Ishikawa (cell line): ENCODE data around the gene THSD7A.

ENCODE experiments used
- CREB1 ChIP-seq: IDR thresholded peaks from 2 replicates; pipeline ENCODE4 v1.6.1; 2012; ENCODE audit warnings: low read depth
- MAX ChIP-seq: IDR thresholded peaks from 2 replicates; pipeline ENCODE4 v1.6.1; 2012

DNA sequence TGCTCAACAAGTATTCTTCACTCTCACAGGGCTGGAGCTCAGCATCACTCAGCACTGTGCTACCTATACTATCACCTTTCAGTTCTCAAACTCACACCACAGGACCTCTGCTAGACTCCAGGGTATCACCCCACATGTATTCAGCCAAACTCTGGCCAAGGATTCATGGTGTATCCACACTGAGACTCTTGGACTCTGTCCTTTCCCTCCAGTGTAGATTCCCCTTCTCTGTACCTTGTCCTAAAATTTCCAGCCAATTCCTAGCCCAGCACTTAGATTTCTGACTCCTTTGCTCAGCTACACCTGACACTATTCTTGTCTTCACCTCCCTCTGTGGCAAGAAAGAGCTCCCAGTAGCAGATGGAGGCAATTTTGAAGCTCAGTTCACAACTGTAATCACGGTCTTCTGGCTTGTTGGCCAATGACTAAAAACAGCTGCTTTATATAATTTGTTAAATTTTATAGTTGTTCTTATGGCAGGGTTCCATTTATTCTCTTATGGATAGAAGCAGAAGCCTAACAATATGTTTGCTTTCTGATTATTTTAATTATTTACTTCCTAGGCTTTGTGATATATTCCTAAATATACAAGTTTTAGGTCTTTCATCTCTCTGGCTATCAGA is 258.8 kb downstream of the THSD7A start:
- TF ChIP-seq CREB1 (no peak), MAX (no peak)
